ENCODE data around the gene SCAP.

SCAP gene

DNA sequence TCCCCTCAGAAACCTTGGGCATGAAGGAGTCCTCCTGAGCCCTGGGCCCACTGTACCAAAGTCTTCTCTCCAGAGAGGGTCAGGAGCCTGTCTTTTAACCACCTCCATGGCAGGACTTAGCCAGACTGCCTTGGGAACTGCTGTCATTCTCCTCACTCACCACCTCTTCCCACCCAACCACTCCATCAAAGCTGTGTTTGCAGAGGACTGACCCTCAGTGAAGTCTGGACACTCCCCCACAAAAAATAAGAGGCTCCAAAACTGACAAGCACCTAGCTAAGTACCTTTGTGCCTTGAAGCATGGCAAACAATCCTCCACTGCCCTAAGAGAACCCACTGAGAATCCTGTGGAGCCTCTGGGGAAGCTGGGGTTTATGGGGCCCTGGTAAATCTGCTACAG, 2.3 kb upstream of the SCAP start:
- ATAC-seq (ENCODE audit: low read depth): no peak
- TF ChIP-seq, protein P1, sequence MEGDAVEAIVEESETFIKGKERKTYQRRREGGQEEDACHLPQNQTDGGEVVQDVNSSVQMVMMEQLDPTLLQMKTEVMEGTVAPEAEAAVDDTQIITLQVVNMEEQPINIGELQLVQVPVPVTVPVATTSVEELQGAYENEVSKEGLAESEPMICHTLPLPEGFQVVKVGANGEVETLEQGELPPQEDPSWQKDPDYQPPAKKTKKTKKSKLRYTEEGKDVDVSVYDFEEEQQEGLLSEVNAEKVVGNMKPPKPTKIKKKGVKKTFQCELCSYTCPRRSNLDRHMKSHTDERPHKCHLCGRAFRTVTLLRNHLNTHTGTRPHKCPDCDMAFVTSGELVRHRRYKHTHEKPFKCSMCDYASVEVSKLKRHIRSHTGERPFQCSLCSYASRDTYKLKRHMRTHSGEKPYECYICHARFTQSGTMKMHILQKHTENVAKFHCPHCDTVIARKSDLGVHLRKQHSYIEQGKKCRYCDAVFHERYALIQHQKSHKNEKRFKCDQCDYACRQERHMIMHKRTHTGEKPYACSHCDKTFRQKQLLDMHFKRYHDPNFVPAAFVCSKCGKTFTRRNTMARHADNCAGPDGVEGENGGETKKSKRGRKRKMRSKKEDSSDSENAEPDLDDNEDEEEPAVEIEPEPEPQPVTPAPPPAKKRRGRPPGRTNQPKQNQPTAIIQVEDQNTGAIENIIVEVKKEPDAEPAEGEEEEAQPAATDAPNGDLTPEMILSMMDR (IDR thresholded peaks at IDR 0.05; ENCODE audit: poor library complexity, severe bottlenecking): no peak
- H3K27me3 ChIP-seq (ENCODE audit: insufficient read depth, poor library complexity, severe bottlenecking): no peaks in the 10 kb centered on the region
- no peaks in the 10 kb centered on the region for H3K9me3 ChIP-seq (ENCODE audit: severe bottlenecking)
- H3K27ac ChIP-seq (ENCODE audit: poor library complexity, severe bottlenecking): no peak overlapping the region
- peaks cover 3% of the 10 kb centered on the region for H3K4me1 ChIP-seq (ENCODE audit: insufficient read depth, poor library complexity, severe bottlenecking)
- no peak overlapping the region for H3K4me3 ChIP-seq (ENCODE audit: severe bottlenecking)
- H3K36me3 ChIP-seq (ENCODE audit: low read depth): no peaks in the 10 kb centered on the region; the same call in 1 of the 2 replicates
- no peak for DNase-seq (ENCODE audit: low spot score)

DNA sequence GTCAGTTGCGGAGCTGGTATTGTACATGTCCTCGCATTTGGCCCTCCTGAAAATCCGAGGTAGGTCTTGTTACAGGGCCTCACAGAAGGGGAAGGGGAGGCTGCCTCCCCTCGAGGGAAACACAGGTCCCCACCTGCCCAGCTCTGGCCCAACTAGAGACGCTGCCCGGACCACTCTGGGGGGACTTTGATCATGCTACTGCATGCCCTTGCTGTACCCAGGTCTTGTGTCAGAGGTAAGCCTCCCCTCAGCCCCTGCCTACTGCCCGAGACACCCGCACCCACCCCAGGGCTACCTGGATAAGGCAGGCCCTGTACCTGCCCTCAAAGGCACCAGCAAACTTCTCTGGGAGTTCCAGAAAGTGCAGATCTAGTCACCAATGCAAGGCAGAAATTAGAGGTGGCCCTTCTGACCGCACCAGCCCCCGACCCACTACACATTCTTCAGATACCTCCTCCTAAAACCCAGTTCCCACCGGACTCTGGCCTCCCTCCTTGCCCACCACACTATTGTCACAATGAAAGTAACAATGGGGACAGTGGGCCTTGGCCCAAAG, 981 bp upstream of the SCAP start:
- no peak for ATAC-seq (ENCODE audit: low read depth)
- no peak overlapping the region for H3K27ac ChIP-seq (ENCODE audit: poor library complexity, severe bottlenecking)

DNA sequence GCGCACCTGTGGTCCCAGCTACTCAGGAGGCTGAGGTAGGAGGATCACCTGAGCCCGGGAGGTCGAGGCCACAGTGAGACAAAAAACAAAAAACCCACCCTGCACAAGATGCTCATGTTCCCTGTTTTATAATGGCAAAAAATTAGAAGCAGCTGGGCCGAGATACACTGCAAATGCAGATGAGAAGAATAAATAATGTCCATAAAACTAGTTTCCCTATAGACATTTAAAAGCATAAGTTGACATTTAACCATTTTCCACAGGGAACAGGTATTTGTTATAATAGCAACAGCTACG, 537 bp upstream of the SCAP start:
- no peak for ATAC-seq (ENCODE audit: low read depth)
- Histone ChIP-seq H3K4me1 (ENCODE audit: insufficient read depth, poor library complexity, severe bottlenecking) (peaks cover 3% of the 10 kb centered on the region), H3K27me3 (ENCODE audit: insufficient read depth, poor library complexity, severe bottlenecking) (no peaks in the 10 kb centered on the region), H3K27ac (ENCODE audit: poor library complexity, severe bottlenecking) (peak overlapping the region; percentile 44), H3K36me3 (ENCODE audit: low read depth) (no peaks in the 10 kb centered on the region; the same call in 1 of the 2 replicates), H3K4me3 (ENCODE audit: severe bottlenecking) (peak overlapping the region; percentile 74), H3K9me3 (ENCODE audit: severe bottlenecking) (no peaks in the 10 kb centered on the region)
- no peak for DNase-seq (ENCODE audit: low spot score)
- TF ChIP-seq, protein P1 (IDR thresholded peaks at IDR 0.05; ENCODE audit: poor library complexity, severe bottlenecking): no peak

More for the DNA sequence above, 981 bp upstream of the SCAP start:
- no peaks in the 10 kb centered on the region; the same call in 1 of the 2 replicates for H3K36me3 ChIP-seq (ENCODE audit: low read depth)
- no peaks in the 10 kb centered on the region for H3K27me3 ChIP-seq (ENCODE audit: insufficient read depth, poor library complexity, severe bottlenecking)
- TF ChIP-seq, protein P1 (IDR thresholded peaks at IDR 0.05; ENCODE audit: poor library complexity, severe bottlenecking): no peak
- H3K9me3 ChIP-seq (ENCODE audit: severe bottlenecking): no peaks in the 10 kb centered on the region
- DNase-seq (ENCODE audit: low spot score): no peak
- H3K4me1 ChIP-seq (ENCODE audit: insufficient read depth, poor library complexity, severe bottlenecking): peaks cover 3% of the 10 kb centered on the region
- peak overlapping the region; percentile 74 for H3K4me3 ChIP-seq (ENCODE audit: severe bottlenecking)

DNA sequence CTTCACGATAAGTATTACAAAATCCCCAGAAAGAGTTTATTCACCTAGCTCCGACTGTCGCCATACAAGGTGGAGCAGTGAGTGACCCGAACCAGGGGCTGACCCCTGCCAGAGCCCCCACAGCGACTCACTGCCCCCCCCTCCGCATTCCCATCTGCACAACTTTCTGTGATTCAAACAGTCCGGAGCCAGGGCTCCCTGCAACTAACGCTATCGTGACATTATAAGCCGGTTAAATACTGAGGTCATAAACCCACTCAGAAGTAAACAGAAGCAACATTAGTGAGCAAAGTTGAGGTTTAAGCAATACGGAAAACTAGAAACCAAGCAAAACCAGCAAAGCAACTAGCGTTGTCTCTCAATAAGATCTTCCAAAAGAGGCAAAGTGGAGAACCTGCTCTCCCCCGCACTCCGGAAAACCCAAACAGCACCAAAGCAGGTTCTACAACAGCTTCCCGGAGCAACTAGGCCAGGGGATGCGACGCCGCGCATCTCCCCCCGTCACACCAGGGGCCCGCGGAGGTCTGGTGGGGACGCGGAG, 642 bp downstream of the SCAP start:
- Histone ChIP-seq H3K9me3 (ENCODE audit: severe bottlenecking) (no peaks in the 10 kb centered on the region), H3K4me1 (ENCODE audit: insufficient read depth, poor library complexity, severe bottlenecking) (peaks cover 3% of the 10 kb centered on the region), H3K27me3 (ENCODE audit: insufficient read depth, poor library complexity, severe bottlenecking) (no peaks in the 10 kb centered on the region), H3K36me3 (ENCODE audit: low read depth) (no peaks in the 10 kb centered on the region; the same call in 1 of the 2 replicates), H3K4me3 (ENCODE audit: severe bottlenecking) (peak overlapping the region; percentile 74), H3K27ac (ENCODE audit: poor library complexity, severe bottlenecking) (peak overlapping the region; percentile 44)
- DNase-seq (ENCODE audit: low spot score) (no peak), ATAC-seq (ENCODE audit: low read depth) (peak; percentile 11)
- TF ChIP-seq, protein P1 (IDR thresholded peaks at IDR 0.05; ENCODE audit: poor library complexity, severe bottlenecking): no peak

DNA sequence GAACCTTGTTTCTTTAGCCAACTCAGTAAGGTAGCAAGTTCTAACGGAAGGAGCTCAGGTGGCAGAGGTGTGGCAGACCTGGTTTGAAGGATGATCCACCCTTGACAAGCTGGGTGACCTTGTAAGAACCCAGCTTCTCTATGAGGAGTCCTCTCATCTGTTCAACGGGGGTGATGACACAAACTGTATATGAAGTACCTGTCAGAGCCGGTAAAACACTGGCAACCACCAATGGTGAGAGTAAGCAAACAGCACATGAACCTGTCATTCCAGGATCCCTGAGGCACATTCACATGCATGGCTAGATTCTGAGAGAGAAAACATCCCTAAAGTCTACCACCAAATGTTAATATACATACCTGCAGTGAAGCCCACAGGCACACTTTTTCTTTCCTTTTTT, 2.4 kb downstream of the SCAP start:
- ATAC-seq (ENCODE audit: low read depth): no peak
- H3K27ac ChIP-seq (ENCODE audit: poor library complexity, severe bottlenecking): no peak overlapping the region
- peaks cover 3% of the 10 kb centered on the region for H3K4me1 ChIP-seq (ENCODE audit: insufficient read depth, poor library complexity, severe bottlenecking)
- no peak for DNase-seq (ENCODE audit: low spot score)
- H3K4me3 ChIP-seq (ENCODE audit: severe bottlenecking): no peak overlapping the region
- H3K9me3 ChIP-seq (ENCODE audit: severe bottlenecking): no peaks in the 10 kb centered on the region
- H3K27me3 ChIP-seq (ENCODE audit: insufficient read depth, poor library complexity, severe bottlenecking): no peaks in the 10 kb centered on the region
- H3K36me3 ChIP-seq (ENCODE audit: low read depth): no peaks in the 10 kb centered on the region; the same call in 1 of the 2 replicates
- TF ChIP-seq, protein P1 (IDR thresholded peaks at IDR 0.05; ENCODE audit: poor library complexity, severe bottlenecking): no peak
